ENCODE measurements around the gene HSD17B1. TPM values are rescaled to one million over a fixed set of nuclear protein-coding genes. Genes with fewer than 3 reads are reported as not detected.

HSD17B1 gene
- total and polyA plus RNA-seq, 8 donors: 0.55 to 4.8 (median 2.7) TPM; not detected in 3

DNA sequence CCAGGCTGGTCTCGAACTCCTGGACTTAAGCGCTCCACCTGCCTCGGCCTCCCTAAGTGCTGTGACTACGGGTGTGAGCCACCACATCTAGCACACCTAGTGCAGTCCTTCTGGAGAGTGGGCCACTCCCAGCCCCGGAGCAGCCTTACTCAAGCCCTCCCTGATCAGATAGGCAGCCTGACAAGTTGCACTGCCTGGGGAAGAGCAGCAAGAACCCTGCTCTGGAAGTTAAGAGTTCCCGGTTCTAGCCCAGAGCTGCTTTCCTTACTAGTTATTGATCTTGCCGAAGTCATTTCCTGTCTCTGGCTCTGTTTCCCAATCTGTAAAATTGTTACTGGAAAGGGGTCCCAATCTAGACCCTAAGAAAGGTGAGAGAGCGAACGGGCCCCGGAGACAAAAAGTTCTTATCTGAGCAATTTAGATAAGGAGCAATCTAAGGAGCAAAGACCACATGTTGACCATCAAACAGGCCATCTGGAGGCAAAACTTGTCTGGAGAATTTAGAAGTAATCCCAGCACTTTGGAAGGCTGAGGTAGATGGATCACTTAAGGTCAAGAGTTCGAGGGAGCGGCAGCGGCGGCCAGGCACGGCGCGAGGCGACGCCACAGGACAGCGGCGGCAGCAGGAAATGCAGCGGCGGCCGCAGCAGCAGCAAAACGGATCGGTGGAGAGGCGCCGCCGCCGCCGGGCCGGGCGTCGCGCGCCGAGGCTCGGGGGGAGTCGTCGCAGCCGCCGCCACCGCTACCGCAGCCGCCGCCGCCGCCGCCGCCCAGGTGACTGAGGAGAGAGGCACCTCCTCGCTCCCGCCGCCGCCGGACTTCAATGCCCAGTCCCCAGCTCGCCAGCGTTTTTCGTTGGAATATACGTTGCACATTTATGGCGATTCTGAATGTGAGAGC is 21.0 kb upstream of the HSD17B1 start:
- intact Hi-C loops (cut with DNase I; ENCODE audit: low total_unique reads): no loop called here
- TF ChIP-seq POLR2AphosphoS5 (IDR thresholded peaks at IDR 0.05) (peak; percentile 40 to 57 (median 41)), POLR2A (IDR thresholded peaks at IDR 0.05) (no peak), EP300 (IDR thresholded peaks at IDR 0.05) (no peak)
- TF ChIP-seq, protein P1, sequence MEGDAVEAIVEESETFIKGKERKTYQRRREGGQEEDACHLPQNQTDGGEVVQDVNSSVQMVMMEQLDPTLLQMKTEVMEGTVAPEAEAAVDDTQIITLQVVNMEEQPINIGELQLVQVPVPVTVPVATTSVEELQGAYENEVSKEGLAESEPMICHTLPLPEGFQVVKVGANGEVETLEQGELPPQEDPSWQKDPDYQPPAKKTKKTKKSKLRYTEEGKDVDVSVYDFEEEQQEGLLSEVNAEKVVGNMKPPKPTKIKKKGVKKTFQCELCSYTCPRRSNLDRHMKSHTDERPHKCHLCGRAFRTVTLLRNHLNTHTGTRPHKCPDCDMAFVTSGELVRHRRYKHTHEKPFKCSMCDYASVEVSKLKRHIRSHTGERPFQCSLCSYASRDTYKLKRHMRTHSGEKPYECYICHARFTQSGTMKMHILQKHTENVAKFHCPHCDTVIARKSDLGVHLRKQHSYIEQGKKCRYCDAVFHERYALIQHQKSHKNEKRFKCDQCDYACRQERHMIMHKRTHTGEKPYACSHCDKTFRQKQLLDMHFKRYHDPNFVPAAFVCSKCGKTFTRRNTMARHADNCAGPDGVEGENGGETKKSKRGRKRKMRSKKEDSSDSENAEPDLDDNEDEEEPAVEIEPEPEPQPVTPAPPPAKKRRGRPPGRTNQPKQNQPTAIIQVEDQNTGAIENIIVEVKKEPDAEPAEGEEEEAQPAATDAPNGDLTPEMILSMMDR (IDR thresholded peaks at IDR 0.05): peak in 5 of 7 experiments; percentile 27 to 65 (median 48)
- peaks cover 28 to 64% (median 46%) of the 10 kb centered on the region in 4 donors for H3K4me1 ChIP-seq
- peak; percentile 70 to 91 for DNase-seq
- H3K4me3 ChIP-seq: peak overlapping the region; percentile 43 to 57 (median 48)
- H3K36me3 ChIP-seq: no peaks in the 10 kb centered on the region
- WGBS, 5 donors: 10 to 17% (median 10%) methylated on average over 35 to 60 of the region's 60 CpGs
- H3K27ac ChIP-seq: peak overlapping the region; percentile 80 to 91 (median 88)
- H3K27me3 ChIP-seq: no peaks in the 10 kb centered on the region
- H3K9me3 ChIP-seq: no peaks in the 10 kb centered on the region

DNA sequence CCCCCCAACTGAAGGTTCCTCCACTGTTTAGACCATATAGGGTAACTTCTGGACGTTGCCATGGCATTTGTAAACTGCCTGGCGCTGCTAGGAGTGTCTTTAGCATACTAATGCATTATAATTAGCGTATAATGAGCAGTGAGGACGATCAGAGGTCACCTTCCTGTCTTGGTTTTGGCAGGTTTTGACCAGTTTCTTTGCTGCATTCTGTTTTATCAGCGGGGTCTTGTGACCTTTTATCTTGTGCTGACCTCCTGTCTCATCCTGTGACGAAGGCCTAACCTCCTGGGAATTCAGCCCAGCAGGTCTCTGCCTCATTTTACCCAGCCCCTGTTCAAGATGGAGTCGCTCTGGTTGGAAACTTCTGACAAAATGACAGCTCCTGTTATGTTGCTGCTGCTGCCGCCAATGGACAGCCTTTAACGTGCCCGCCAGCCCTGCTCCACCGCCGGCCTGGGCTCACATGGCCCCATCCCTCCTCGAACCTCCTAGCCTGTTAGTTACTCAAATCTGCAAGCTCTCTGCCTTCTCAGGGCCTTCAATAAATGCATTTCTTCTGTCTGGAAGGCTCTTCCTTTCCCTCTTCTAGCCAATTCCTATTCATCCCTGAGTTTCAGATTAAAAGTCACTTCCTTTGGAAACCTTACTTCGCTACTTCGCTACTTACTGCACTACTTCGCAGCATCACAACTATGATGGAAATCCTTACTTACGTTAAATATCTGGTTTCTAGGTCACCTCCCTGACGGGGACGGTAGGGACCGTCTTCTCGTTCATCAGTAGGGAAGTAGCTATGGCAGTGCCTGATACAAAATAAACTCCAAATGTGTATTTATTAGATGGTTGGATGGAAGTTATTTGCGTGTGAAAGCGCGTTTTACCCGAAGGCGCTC is 17.3 kb upstream of the HSD17B1 start:
- TF ChIP-seq POLR2AphosphoS5 (IDR thresholded peaks at IDR 0.05) (no peak), POLR2A (IDR thresholded peaks at IDR 0.05) (no peak)
- TF ChIP-seq, protein P1 (IDR thresholded peaks at IDR 0.05): no peak
- Histone ChIP-seq H3K9me3 (no peaks in the 10 kb centered on the region), H3K27me3 (no peaks in the 10 kb centered on the region), H3K27ac (peak overlapping the region; percentile 93 to 98 (median 97)), H3K4me1 (peaks cover 31 to 53% (median 51%) of the 10 kb centered on the region in 4 donors), H3K4me3 (peak overlapping the region; percentile 62 to 73 (median 64)), H3K36me3 (peaks cover 14 to 24% (median 22%) of the 10 kb centered on the region in 4 donors)
- intact Hi-C loops (cut with DNase I; ENCODE audit: low total_unique reads): no loop called here
- no peak for DNase-seq
- WGBS, 5 donors: 39 to 47% (median 41%) methylated on average over 26 of the region's 26 CpGs

DNA sequence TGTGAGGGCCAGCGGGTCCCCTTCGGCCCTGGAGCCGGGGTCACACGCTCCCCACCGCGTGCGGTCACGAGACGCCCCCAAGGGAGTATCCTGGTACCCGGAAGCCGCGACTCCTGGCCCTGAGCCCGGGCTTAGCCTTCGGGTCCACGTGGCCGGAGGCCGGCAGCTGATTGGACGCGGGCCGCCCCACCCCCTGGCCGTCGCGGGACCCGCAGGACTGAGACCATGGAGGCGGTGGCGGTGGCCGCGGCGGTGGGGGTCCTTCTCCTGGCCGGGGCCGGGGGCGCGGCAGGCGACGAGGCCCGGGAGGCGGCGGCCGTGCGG is 16.7 kb upstream of the HSD17B1 start, which contains the start of gene NAGLU:
TSS of gene NAGLU (plus strand) at position 194 of the 324 bp plus-strand sequence. CDS start at position 226, 32 bp downstream.
- peak; percentile 97 to 98 for DNase-seq
- Histone ChIP-seq H3K9me3 (no peaks in the 10 kb centered on the region), H3K36me3 (peaks cover 14 to 30% (median 25%) of the 10 kb centered on the region in 4 donors), H3K4me1 (peaks cover 29 to 48% (median 47%) of the 10 kb centered on the region in 4 donors), H3K4me3 (peak within 1 kb of the TSS; percentile 62 to 73 (median 64)), H3K27ac (peak within 1 kb of the TSS; percentile 93 to 98 (median 97)), H3K27me3 (no peaks in the 10 kb centered on the region)
- 0 to 1% (median 0%) methylated on average over 3 to 40 of the region's 40 CpGs for WGBS, 5 donors
- intact Hi-C loops (cut with DNase I; ENCODE audit: low total_unique reads): no loop called here
- TF ChIP-seq POLR2AphosphoS5 (IDR thresholded peaks at IDR 0.05) (peak; percentile 73 to 90 (median 76)), EP300 (IDR thresholded peaks at IDR 0.05) (peak; percentile 43), POLR2A (IDR thresholded peaks at IDR 0.05) (no peak)
- TF ChIP-seq, protein P1 (IDR thresholded peaks at IDR 0.05): no peak
